DND-41 (cell line): Measurements from ENCODE around the gene CCDC102B.

ENCODE experiments used
- EZH2 ChIP-seq: IDR thresholded peaks from 3 replicates; pipeline ENCODE4 v1.6.1; 2012; ENCODE audit warnings: borderline replicate concordance, low read depth, mild to moderate bottlenecking, moderate library complexity, low read length, inconsistent platforms; ENCODE audit not compliant: severe bottlenecking
- TF ChIP-seq, protein P1 (sequence below): IDR thresholded peaks from 2 replicates; pipeline ENCODE4 v1.5.1; 2012; ENCODE audit warnings: borderline replicate concordance, low read length, moderate library complexity, mild to moderate bottlenecking; ENCODE audit not compliant: poor library complexity, severe bottlenecking; ENCODE audit errors: extremely low read depth

DNA sequence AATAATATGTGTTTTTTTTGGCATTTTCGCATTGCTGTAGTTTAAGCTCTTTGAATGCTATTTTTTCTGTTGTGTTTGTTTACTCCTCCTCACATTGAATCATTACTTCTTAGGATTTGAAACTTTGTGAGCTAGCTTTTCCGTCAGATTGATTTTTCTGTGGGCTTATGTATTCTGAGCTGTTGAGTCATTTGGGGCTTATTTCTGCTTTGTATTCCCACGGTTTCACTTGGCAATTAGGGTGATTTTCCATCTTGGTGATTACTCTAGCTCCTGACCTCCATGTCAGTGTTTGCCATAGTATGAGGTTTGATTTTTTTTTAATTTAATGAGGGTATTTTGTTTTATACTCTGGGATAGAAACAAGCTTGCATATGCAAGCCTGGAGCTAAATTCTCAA lies 200.0 kb downstream of the CCDC102B start:
- TF ChIP-seq, protein P1, sequence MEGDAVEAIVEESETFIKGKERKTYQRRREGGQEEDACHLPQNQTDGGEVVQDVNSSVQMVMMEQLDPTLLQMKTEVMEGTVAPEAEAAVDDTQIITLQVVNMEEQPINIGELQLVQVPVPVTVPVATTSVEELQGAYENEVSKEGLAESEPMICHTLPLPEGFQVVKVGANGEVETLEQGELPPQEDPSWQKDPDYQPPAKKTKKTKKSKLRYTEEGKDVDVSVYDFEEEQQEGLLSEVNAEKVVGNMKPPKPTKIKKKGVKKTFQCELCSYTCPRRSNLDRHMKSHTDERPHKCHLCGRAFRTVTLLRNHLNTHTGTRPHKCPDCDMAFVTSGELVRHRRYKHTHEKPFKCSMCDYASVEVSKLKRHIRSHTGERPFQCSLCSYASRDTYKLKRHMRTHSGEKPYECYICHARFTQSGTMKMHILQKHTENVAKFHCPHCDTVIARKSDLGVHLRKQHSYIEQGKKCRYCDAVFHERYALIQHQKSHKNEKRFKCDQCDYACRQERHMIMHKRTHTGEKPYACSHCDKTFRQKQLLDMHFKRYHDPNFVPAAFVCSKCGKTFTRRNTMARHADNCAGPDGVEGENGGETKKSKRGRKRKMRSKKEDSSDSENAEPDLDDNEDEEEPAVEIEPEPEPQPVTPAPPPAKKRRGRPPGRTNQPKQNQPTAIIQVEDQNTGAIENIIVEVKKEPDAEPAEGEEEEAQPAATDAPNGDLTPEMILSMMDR, result no peak
- TF ChIP-seq EZH2, result no peak
